HG03159 (cell line): ENCODE results near the gene TMIGD1.

Experiments used
- ATAC-seq: cut with Tn5 transposase; IDR thresholded peaks from one replicate; pipeline ENCODE4 v1.9.1; 2021; ENCODE audit warnings: mild to moderate bottlenecking, moderate library complexity; ENCODE audit not compliant: unreplicated experiment

The TMIGD1 gene

GRCh38 chr17:30336369-30337171 lies 2.7 kb upstream of the TMIGD1 start:
- ATAC-seq, result no peak

GRCh38 chr17:30334421-30334820 lies 564 bp upstream of the TMIGD1 start:
- ATAC-seq, result no peak

GRCh38 chr17:30332057-30332542 lies 1.8 kb downstream of the TMIGD1 start:
- ATAC-seq, result peak; percentile 56

- no peak for ATAC-seq
Measured at GRCh38 chr17:30326809-30327208, 7.0 kb downstream of the TMIGD1 start.

GRCh38 chr17:30324723-30325122 lies 9.1 kb downstream of the TMIGD1 start:
- ATAC-seq, result no peak

GRCh38 chr17:30323895-30324319 lies 9.9 kb downstream of the TMIGD1 start:
- ATAC-seq, result no peak

GRCh38 chr17:30323262-30323894 lies 10.5 kb downstream of the TMIGD1 start:
- no peak for ATAC-seq

GRCh38 chr17:30321314-30321713 lies 12.5 kb downstream of the TMIGD1 start:
- no peak for ATAC-seq

- ATAC-seq, result no peak
Measured at GRCh38 chr17:30318155-30318554, 15.7 kb downstream of the TMIGD1 start.

GRCh38 chr17:30316736-30317135 lies 17.1 kb downstream of the TMIGD1 start:
- ATAC-seq, result no peak

- no peak for ATAC-seq
Measured at GRCh38 chr17:30315106-30315505, 18.8 kb downstream of the TMIGD1 start.

GRCh38 chr17:30314474-30314873 lies 19.4 kb downstream of the TMIGD1 start:
- no peak for ATAC-seq

- no peak for ATAC-seq
Measured at GRCh38 chr17:30312226-30312625, 21.6 kb downstream of the TMIGD1 start.

- no peak for ATAC-seq
Measured at GRCh38 chr17:30310562-30310961, 23.3 kb downstream of the TMIGD1 start.

- no peak for ATAC-seq
Measured at GRCh38 chr17:30309591-30309990, 24.3 kb downstream of the TMIGD1 start.

- no peak for ATAC-seq
Measured at GRCh38 chr17:30308406-30308805, 25.5 kb downstream of the TMIGD1 start.

- ATAC-seq, result no peak
Measured at GRCh38 chr17:30304778-30305177, 29.1 kb downstream of the TMIGD1 start.

GRCh38 chr17:30302241-30302640 lies 31.6 kb downstream of the TMIGD1 start:
- no peak for ATAC-seq

GRCh38 chr17:30300818-30301217 lies 33.0 kb downstream of the TMIGD1 start:
- no peak for ATAC-seq

GRCh38 chr17:30299000-30299399 lies 34.9 kb downstream of the TMIGD1 start:
- ATAC-seq, result no peak

- no peak for ATAC-seq
Measured at GRCh38 chr17:30297715-30298114, 36.1 kb downstream of the TMIGD1 start.

- ATAC-seq, result no peak
Measured at GRCh38 chr17:30296499-30297080, 37.3 kb downstream of the TMIGD1 start.
